NCI-H1105 (cell line): Measurements from ENCODE around the gene RASSF3.
A peak's percentile ranks its signal among the peaks of the same experiment; 100 is the strongest.

ENCODE experiments used
- DNase-seq: peaks from one replicate; lab custom pipeline; 2025; lab: John Stamatoyannopoulos, UW

RASSF3 gene

GRCh38 chr12:64691795-64692583, 81.7 kb downstream of the RASSF3 start:
- peak; percentile 67 for DNase-seq

- no peak for DNase-seq
Observed at GRCh38 chr12:64694130-64695040, 84.1 kb downstream of the RASSF3 start.

DNA sequence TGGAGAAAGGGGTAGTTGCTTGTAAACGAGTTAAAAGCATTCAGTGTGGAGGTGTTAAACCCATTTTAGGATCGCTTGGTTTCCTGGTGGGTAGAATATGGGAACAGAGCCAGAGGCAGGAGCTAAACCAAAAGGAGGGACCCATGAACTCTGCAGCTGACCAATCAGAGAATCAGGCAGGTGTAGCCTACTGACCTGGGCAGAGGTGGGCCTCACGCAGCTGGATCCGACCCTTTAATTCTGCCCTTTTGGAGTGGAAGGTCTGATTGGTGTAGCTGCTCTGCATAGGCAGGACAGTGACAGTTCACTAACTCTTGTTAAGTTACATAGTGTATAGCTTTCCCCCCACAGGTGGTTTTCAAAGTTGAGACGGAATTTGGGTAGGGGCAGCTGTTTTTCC, 85.3 kb downstream of the RASSF3 start:
- DNase-seq: no peak

DNA sequence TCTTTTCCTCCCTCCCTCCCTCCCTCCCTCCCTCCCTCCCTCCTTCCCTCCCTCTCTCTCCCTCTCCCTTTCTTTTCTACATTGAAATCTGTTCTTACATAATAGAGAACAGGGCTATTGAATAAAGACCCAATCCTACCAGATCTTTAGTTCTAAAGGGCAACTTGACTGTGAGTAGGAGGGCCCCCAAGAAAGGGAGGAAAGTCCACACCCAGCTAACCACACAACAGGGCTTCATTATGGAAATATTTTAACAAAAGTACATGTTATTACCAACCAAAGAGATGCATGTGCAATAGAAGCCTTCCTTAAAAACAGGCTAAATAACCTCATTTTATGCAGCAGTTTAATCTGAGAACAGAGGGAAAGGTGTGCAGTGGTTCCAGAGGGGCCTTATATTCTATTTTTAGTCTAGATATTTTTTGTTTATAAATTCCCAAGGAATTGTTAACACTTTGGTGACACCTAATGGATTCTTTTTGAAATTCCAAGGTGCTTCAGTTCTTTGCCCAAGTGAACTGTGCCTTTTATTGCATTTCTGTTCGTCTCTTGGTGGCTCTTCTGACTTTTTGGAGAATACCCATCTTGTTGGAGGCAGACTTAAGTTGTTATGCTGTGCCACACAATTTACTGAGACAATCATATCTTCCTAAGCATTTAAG, 85.9 kb downstream of the RASSF3 start:
- DNase-seq: peak; percentile 19

- no peak for DNase-seq
Observed at GRCh38 chr12:64699504-64700115, 89.3 kb downstream of the RASSF3 start.

DNA sequence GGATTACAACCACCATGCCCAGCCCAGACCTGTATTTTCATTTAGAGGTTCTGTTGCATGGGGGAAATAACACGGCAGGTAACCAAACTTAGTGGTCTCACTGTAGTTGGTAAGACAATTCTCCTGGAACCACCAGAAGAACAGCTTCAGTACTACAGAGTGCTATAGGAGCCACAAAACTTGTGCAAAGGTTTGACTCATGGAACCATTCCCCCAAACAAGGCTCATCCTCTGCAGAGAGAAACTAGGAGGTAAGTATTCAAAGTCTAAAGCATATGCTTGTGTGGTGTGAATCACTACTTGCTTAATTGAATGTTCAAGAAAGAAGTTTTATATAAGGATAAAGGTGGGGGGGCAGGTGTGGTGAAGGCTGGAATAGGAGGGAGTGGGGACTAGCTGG, 90.2 kb downstream of the RASSF3 start:
- DNase-seq: no peak

- DNase-seq: no peak
Observed at GRCh38 chr12:64701283-64701682, 91.0 kb downstream of the RASSF3 start.

DNA sequence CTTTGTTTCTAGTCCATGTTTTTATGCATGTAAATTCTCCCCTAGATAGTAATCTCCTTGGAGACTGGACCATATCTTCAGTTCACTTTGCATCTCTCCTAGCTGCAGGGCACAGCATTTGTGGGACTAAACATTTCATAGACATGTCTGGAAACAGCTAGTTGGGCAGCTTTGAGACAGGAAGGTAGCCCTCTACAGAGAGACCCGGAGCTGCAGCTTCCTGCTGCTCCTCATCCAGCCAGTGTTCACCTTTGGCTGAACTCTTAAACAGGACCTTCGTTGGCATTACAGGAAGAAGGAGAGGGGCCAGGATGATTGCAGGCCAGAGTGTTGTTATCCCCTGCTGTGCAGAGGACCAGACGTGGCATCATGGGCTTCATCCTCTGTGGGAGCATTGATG, 96.0 kb downstream of the RASSF3 start:
- DNase-seq: no peak

DNA sequence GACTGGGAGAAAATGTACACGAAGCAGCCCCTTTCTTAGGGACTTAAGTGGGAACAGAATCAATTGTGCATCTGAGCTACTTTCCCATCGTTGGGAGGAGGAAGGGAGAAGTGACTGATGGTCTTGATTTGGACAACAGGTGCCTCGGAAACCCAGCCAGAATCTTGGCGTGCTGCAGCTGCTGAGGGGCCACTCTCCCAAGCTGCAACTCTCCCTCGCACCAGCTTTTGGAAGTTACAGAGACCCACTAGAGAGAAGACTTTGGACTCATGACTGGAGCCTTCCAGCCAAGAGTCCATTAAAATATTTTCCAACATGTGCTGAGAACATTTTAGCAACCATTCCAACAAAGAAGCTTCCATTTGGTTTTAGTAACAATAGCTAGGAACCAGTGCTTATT, 96.6 kb downstream of the RASSF3 start:
- no peak for DNase-seq

- DNase-seq: no peak
Observed at GRCh38 chr12:64707362-64707761, 97.1 kb downstream of the RASSF3 start.

- no peak for DNase-seq
Observed at GRCh38 chr12:64707926-64708325, 97.6 kb downstream of the RASSF3 start.

- DNase-seq: no peak
Observed at GRCh38 chr12:64709429-64709828, 99.1 kb downstream of the RASSF3 start.

DNA sequence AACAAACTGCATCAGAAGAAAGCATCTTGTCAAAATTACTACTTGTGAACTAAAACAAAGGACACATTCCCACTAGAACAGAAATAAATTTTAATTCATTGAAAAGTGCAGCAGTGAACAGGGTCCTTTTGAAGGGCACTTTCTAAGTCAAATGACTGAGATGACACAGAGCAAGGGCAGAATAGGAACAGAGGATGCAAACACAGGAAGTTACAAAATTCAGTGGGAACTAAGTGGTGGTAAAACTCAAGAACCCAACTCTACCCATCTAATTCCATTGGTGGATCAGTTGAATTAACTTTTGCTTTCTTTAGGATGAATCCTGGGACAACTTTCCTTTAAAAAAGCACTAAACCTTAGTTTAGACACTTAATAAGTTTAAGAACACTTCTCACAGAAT, 103.1 kb downstream of the RASSF3 start:
- no peak for DNase-seq

DNA sequence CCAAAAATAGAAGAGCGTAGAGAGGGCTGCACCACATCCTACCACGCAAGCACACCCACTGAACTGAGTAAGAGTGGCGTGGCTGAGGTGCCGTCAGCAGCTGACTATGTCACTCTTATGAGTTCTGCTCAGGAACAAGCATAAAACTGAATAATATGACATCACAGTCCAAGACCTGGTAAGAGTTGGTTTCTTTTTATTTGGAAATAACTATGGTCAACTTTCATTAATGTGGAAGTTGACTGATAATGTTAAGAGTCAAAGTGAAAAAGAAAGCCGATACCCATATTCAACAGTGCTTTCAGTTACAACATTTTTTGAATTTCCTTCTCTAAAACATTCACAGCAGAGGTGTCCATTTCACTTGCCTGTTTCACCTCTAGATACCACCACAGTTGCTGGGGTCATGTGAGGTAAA, 104.3 kb downstream of the RASSF3 start:
- DNase-seq: no peak

DNA sequence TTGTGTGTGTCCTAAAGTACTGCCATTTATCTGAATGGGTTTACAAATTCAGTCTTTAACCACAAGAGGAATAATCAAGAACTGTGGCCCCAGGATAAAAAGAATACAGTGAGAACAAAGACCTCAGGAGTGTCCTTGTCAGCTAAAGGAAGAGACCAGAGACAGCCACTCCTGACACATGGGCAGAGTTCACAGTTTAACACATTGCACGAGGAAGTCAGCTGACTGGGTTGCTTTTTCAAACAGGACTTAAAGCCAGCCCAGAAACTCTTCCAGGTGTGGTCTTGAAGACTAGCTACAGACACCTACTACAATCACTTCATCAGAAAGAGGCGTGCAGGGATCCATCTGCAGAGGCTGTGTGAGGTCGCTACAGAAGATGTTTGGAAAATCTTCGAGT, 106.1 kb downstream of the RASSF3 start:
- no peak for DNase-seq

GRCh38 chr12:64716839-64717455, 106.7 kb downstream of the RASSF3 start:
- no peak for DNase-seq

DNA sequence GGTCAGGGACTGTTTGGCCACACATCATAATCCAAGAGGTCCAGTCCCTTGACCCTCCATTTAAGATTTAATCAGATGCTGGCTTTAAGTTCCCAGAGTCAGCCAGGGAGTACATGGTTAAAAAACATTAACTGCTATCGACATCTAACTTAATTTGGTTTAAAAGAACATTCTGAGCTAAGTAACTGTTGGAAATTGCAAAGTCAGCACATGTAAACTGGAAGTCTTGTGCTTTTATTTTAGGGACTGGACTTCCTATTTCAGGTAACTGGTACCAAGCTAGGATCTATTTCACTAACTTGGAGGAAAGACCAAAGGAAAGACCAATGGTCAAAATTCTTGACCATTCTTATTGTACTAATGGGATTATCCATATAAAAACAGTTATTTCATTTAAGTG, 108.4 kb downstream of the RASSF3 start:
- no peak for DNase-seq

DNA sequence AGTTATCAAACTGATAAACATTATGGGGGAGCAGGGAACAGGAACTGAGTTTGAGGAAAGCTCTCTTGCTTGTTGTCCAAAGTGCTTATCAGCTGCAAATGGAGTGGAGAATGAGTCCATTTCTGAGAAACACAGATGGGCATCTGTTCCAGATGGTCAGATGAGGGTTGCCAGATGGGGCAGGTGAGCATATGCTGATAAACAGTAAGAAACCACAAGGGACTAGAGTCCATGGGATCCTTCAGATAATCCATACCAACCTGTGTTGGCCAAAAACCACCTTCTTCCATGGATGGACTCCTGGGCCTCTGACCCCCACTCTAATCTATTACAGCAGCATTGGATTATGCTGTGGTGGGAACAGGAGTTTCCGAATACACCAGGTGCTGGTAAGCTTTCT, 110.6 kb downstream of the RASSF3 start:
- DNase-seq: no peak

DNA sequence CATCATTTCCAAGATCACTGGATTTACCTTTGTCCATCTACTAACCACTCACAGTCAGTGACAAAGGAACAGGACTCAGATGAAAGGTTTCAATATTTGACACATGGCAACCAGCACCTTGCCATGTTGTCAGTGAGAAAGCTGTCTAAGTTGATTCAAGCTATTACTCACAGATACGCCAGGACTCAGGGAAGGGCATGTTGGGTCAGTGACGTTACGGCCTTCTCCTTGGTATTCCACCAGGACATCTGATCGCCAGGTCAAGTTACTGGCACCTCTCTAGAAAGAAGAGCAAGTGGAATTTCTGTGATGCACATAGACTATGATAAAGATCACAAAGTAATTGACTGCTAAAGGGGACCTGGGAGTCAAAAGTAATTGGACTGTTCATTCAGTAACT, 112.5 kb downstream of the RASSF3 start:
- DNase-seq: no peak

GRCh38 chr12:64723630-64724029, 113.3 kb downstream of the RASSF3 start:
- DNase-seq: no peak

DNA sequence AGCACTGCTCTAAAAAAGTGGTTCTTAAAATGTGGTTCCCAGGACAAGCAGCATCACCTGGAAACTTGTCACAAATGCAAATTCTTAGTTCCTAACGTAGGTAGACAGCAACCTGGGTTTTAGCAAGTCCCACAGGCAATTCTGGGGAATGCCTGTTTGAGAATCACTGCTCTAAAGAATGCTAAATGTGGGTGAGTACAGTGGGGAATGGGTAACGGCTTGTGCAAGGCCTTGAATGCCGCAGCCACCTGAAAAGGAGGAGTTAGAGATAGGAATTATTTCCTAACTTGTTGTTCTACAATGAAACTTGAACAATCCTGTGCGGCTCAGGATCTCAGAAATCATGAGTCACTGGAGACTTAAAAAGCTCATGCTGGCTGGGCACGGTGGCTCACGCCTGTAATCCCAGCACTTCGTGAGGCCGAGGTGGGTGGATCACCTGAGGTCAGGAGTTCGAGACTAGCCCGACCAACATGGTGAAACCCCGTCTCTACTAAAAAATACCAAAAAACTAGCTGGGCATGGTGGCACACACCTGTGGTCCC, 114.0 kb downstream of the RASSF3 start:
- no peak for DNase-seq
